ENCODE measurements around the gene CCDC174.

Gene CCDC174

GRCh38 chr3:14633819-14634424 lies 17.6 kb upstream of the CCDC174 start:
- Histone ChIP-seq H3K9me3 (ENCODE audit: low read length) (no peaks in the 10 kb centered on the region), H3K79me2 (ENCODE audit: insufficient read depth, low read length) (no peaks in the 10 kb centered on the region), H3K4me2 (ENCODE audit: low read length) (no peak overlapping the region), H4K20me1 (ENCODE audit: insufficient read depth, low read length) (no peaks in the 10 kb centered on the region), H2AFZ (ENCODE audit: low read length) (no peak overlapping the region), H3K27ac (ENCODE audit: low read depth, low read length, poor library complexity, severe bottlenecking) (no peak overlapping the region), H3K27me3 (ENCODE audit: insufficient read depth, low read length) (peaks cover 24% of the 10 kb centered on the region; the same call in 1 of the 2 replicates), H3K36me3 (ENCODE audit: insufficient read depth, low read length) (no peaks in the 10 kb centered on the region), H3F3A (ENCODE audit: insufficient read depth, low read length) (no peaks in the 10 kb centered on the region), H3K9me2 (ENCODE audit: low read depth, low read length) (no peaks in the 10 kb centered on the region), H3K9ac (ENCODE audit: low read length) (no peak overlapping the region), H3K4me3 (ENCODE audit: low read depth, low read length, poor library complexity, severe bottlenecking) (no peak overlapping the region), H3K4me1 (ENCODE audit: insufficient read depth, low read length, severe bottlenecking) (no peaks in the 10 kb centered on the region)
- TF ChIP-seq, protein P1, sequence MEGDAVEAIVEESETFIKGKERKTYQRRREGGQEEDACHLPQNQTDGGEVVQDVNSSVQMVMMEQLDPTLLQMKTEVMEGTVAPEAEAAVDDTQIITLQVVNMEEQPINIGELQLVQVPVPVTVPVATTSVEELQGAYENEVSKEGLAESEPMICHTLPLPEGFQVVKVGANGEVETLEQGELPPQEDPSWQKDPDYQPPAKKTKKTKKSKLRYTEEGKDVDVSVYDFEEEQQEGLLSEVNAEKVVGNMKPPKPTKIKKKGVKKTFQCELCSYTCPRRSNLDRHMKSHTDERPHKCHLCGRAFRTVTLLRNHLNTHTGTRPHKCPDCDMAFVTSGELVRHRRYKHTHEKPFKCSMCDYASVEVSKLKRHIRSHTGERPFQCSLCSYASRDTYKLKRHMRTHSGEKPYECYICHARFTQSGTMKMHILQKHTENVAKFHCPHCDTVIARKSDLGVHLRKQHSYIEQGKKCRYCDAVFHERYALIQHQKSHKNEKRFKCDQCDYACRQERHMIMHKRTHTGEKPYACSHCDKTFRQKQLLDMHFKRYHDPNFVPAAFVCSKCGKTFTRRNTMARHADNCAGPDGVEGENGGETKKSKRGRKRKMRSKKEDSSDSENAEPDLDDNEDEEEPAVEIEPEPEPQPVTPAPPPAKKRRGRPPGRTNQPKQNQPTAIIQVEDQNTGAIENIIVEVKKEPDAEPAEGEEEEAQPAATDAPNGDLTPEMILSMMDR (IDR thresholded peaks at IDR 0.05; ENCODE audit: low read length), result peak; percentile 95
- TF ChIP-seq EZH2 (IDR thresholded peaks at IDR 0.05; ENCODE audit: borderline replicate concordance, low read length), result no peak

GRCh38 chr3:14634763-14635400 lies 16.7 kb upstream of the CCDC174 start:
- Histone ChIP-seq H3K4me1 (ENCODE audit: insufficient read depth, low read length, severe bottlenecking) (no peaks in the 10 kb centered on the region), H3F3A (ENCODE audit: insufficient read depth, low read length) (no peaks in the 10 kb centered on the region), H3K9ac (ENCODE audit: low read length) (no peak overlapping the region), H3K36me3 (ENCODE audit: insufficient read depth, low read length) (no peaks in the 10 kb centered on the region), H3K27ac (ENCODE audit: low read depth, low read length, poor library complexity, severe bottlenecking) (no peak overlapping the region), H2AFZ (ENCODE audit: low read length) (no peak overlapping the region), H3K9me2 (ENCODE audit: low read depth, low read length) (no peaks in the 10 kb centered on the region), H3K4me3 (ENCODE audit: low read depth, low read length, poor library complexity, severe bottlenecking) (no peak overlapping the region), H3K4me2 (ENCODE audit: low read length) (no peak overlapping the region), H3K9me3 (ENCODE audit: low read length) (no peaks in the 10 kb centered on the region), H3K79me2 (ENCODE audit: insufficient read depth, low read length) (no peaks in the 10 kb centered on the region), H4K20me1 (ENCODE audit: insufficient read depth, low read length) (no peaks in the 10 kb centered on the region), H3K27me3 (ENCODE audit: insufficient read depth, low read length) (peaks cover 20% of the 10 kb centered on the region; the same call in 1 of the 2 replicates)
- TF ChIP-seq EZH2 (IDR thresholded peaks at IDR 0.05; ENCODE audit: borderline replicate concordance, low read length), result no peak
- TF ChIP-seq, protein P1 (IDR thresholded peaks at IDR 0.05; ENCODE audit: low read length), result no peak

GRCh38 chr3:14636496-14637087 lies 15.0 kb upstream of the CCDC174 start:
- no peaks in the 10 kb centered on the region for H3K79me2 ChIP-seq (ENCODE audit: insufficient read depth, low read length)
- H3K4me3 ChIP-seq (ENCODE audit: low read depth, low read length, poor library complexity, severe bottlenecking), result no peak overlapping the region
- H3K4me1 ChIP-seq (ENCODE audit: insufficient read depth, low read length, severe bottlenecking), result no peaks in the 10 kb centered on the region
- no peak overlapping the region for H3K27ac ChIP-seq (ENCODE audit: low read depth, low read length, poor library complexity, severe bottlenecking)
- no peak overlapping the region for H3K4me2 ChIP-seq (ENCODE audit: low read length)
- no peaks in the 10 kb centered on the region for H4K20me1 ChIP-seq (ENCODE audit: insufficient read depth, low read length)
- H3K36me3 ChIP-seq (ENCODE audit: insufficient read depth, low read length), result no peaks in the 10 kb centered on the region
- no peaks in the 10 kb centered on the region for H3K9me2 ChIP-seq (ENCODE audit: low read depth, low read length)
- no peak overlapping the region for H2AFZ ChIP-seq (ENCODE audit: low read length)
- no peaks in the 10 kb centered on the region for H3K9me3 ChIP-seq (ENCODE audit: low read length)
- H3K9ac ChIP-seq (ENCODE audit: low read length), result no peak overlapping the region
- H3F3A ChIP-seq (ENCODE audit: insufficient read depth, low read length), result no peaks in the 10 kb centered on the region
- no peak for TF ChIP-seq EZH2 (IDR thresholded peaks at IDR 0.05; ENCODE audit: borderline replicate concordance, low read length)
- TF ChIP-seq, protein P1 (IDR thresholded peaks at IDR 0.05; ENCODE audit: low read length), result no peak
- peaks cover 20% of the 10 kb centered on the region; the same call in 1 of the 2 replicates for H3K27me3 ChIP-seq (ENCODE audit: insufficient read depth, low read length)
